MM.1S (cell line): ENCODE measurements around the gene LKAAEAR1.

ENCODE experiments used
- DNase-seq: peaks from one replicate; pipeline ENCODE4 v3.0.0-alpha.2; 2015
- H2AFZ ChIP-seq: fragments of 300-600 bp; sonication (generic); 2 replicates; pipeline ENCODE4 v1.6.0; 2016; ENCODE audit warnings: antibody characterized with exemption, low read length
- H3F3A ChIP-seq: fragments of 300-600 bp; sonication (generic); 2 replicates; pipeline ENCODE4 v1.6.1; 2016; ENCODE audit warnings: mild to moderate bottlenecking, antibody characterized with exemption, low read length, moderate library complexity, mixed read lengths; ENCODE audit not compliant: insufficient read depth
- H3K27ac ChIP-seq: fragments of 300-600 bp; sonication (generic); 2 replicates; pipeline ENCODE4 v1.5.1; 2016; ENCODE audit warnings: mild to moderate bottlenecking, low read length
- H3K27me3 ChIP-seq: fragments of 300-600 bp; sonication (generic); replicated peaks from 2 replicates; pipeline ENCODE4 v1.6.0; 2016; ENCODE audit warnings: low read length; ENCODE audit not compliant: insufficient read depth
- H3K36me3 ChIP-seq: fragments of 300-600 bp; sonication (generic); replicated peaks from 2 replicates; pipeline ENCODE4 v1.6.1; 2016; ENCODE audit warnings: mild to moderate bottlenecking, low read length, mixed read lengths; ENCODE audit not compliant: insufficient read depth
- H3K4me1 ChIP-seq: fragments of 300-600 bp; sonication (generic); 2 replicates; pipeline ENCODE4 v1.6.1; 2016; ENCODE audit warnings: low read length, mixed read lengths
- H3K4me2 ChIP-seq: fragments of 300-600 bp; sonication (generic); 2 replicates; pipeline ENCODE4 v1.6.0; 2016; ENCODE audit warnings: low read depth, low read length
- H3K4me3 ChIP-seq: fragments of 300-600 bp; sonication (generic); 2 replicates; pipeline ENCODE4 v1.5.1; 2016; ENCODE audit warnings: low read length, mixed read lengths
- H3K79me2 ChIP-seq: fragments of 300-600 bp; sonication (generic); 2 replicates; pipeline ENCODE4 v1.6.1; 2016; ENCODE audit warnings: mixed run types, low read length, mixed read lengths
- H3K9ac ChIP-seq: fragments of 300-600 bp; sonication (generic); 2 replicates; pipeline ENCODE4 v1.6.1; 2016; ENCODE audit warnings: low read length, mixed read lengths
- H3K9me2 ChIP-seq: fragments of 300-600 bp; sonication (generic); replicated peaks from 2 replicates; pipeline ENCODE4 v1.6.1; 2016; ENCODE audit warnings: mild to moderate bottlenecking, low read length, mixed read lengths; ENCODE audit not compliant: insufficient read depth
- H3K9me3 ChIP-seq: fragments of 300-600 bp; sonication (generic); replicated peaks from 2 replicates; pipeline ENCODE4 v1.6.1; 2016; ENCODE audit warnings: mild to moderate bottlenecking, low read length, mixed read lengths; ENCODE audit not compliant: insufficient read depth
- H4K20me1 ChIP-seq: fragments of 300-600 bp; sonication (generic); 2 replicates; pipeline ENCODE4 v1.6.1; 2016; ENCODE audit warnings: mild to moderate bottlenecking, low read length, moderate library complexity, mixed read lengths; ENCODE audit not compliant: insufficient read depth
- EZH2 ChIP-seq: fragments of 300-600 bp; sonication (generic); optimal IDR thresholded peaks from 2 replicates; pipeline ENCODE3; 2017; ENCODE audit warnings: low read depth, mild to moderate bottlenecking, antibody characterized with exemption, low read length, mixed read lengths
- EZH2phosphoT487 ChIP-seq: fragments of 300-600 bp; sonication (generic); IDR thresholded peaks from 2 replicates; pipeline ENCODE4 v1.6.1; 2018; ENCODE audit warnings: antibody characterized with exemption, low read length
- TF ChIP-seq, protein P1 (sequence below): fragments of 300-600 bp; sonication (generic); IDR thresholded peaks from 2 replicates; pipeline ENCODE4 v1.5.1; 2016; ENCODE audit warnings: antibody characterized with exemption, low read length, mixed read lengths

The LKAAEAR1 gene

GRCh38 chr20:64052326-64052722 lies 31.9 kb downstream of the LKAAEAR1 start:
- no peaks in the 10 kb centered on the region for H4K20me1 ChIP-seq
- H3K79me2 ChIP-seq, result no peaks in the 10 kb centered on the region
- H3K4me1 ChIP-seq, result no peaks in the 10 kb centered on the region
- no peak overlapping the region for H3K9ac ChIP-seq
- DNase-seq, result no peak
- H3K27ac ChIP-seq, result no peak overlapping the region
- no peak overlapping the region for H2AFZ ChIP-seq
- no peaks in the 10 kb centered on the region for H3K9me3 ChIP-seq
- no peak for TF ChIP-seq EZH2
- TF ChIP-seq EZH2phosphoT487, result no peak
- TF ChIP-seq, protein P1, sequence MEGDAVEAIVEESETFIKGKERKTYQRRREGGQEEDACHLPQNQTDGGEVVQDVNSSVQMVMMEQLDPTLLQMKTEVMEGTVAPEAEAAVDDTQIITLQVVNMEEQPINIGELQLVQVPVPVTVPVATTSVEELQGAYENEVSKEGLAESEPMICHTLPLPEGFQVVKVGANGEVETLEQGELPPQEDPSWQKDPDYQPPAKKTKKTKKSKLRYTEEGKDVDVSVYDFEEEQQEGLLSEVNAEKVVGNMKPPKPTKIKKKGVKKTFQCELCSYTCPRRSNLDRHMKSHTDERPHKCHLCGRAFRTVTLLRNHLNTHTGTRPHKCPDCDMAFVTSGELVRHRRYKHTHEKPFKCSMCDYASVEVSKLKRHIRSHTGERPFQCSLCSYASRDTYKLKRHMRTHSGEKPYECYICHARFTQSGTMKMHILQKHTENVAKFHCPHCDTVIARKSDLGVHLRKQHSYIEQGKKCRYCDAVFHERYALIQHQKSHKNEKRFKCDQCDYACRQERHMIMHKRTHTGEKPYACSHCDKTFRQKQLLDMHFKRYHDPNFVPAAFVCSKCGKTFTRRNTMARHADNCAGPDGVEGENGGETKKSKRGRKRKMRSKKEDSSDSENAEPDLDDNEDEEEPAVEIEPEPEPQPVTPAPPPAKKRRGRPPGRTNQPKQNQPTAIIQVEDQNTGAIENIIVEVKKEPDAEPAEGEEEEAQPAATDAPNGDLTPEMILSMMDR, result no peak
- peaks cover 70% of the 10 kb centered on the region for H3K27me3 ChIP-seq
- no peaks in the 10 kb centered on the region for H3K36me3 ChIP-seq
- no peak overlapping the region for H3K4me2 ChIP-seq
- no peaks in the 10 kb centered on the region for H3F3A ChIP-seq
- no peaks in the 10 kb centered on the region for H3K9me2 ChIP-seq
- no peak overlapping the region for H3K4me3 ChIP-seq

DNA sequence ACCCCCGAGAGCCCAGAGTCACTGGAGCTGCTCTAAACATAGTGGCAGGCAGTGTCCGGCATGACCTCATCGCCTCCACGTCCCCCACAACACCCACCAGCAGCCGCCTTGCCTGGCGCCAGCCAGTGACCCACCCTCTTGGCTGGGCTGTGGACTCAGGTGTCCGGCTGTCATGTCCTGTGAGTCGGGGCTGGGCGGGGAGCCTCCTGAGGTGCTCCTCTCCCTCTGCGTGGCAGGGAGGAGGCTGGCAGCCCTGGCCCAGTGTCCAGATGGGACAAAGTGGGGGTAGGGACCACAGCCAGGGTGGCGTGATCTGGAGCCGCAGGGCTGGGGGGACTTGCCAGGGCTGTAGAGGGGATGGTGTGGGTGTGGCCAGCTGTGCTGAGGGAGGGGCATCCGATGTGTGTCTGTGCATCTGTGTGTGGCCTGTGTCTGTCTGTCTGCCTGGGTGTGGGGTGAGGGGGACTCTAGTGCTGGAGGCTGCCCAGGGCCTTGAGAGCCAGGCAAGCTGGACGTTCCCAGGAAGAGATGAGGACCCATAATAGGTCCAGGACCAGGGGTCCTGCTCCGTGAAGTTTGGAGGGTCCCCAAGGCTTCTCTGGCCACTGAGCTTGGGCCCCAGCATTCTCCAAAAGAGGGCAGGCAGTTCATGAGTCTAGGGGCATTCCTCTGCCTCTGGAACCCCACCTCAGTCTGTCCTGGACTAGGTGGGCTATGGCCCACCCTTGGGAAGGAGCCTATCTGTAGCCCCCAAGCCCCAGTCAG lies 32.5 kb downstream of the LKAAEAR1 start:
- Histone ChIP-seq H3K9me2 (no peaks in the 10 kb centered on the region), H3K79me2 (no peaks in the 10 kb centered on the region), H3K9me3 (no peaks in the 10 kb centered on the region), H3K4me1 (no peaks in the 10 kb centered on the region), H2AFZ (no peak overlapping the region), H3F3A (no peaks in the 10 kb centered on the region), H3K4me2 (no peak overlapping the region), H3K27ac (no peak overlapping the region), H3K4me3 (no peak overlapping the region), H3K36me3 (no peaks in the 10 kb centered on the region), H4K20me1 (no peaks in the 10 kb centered on the region), H3K27me3 (peaks cover 70% of the 10 kb centered on the region), H3K9ac (no peak overlapping the region)
- DNase-seq, result no peak
- TF ChIP-seq EZH2, result no peak
- TF ChIP-seq EZH2phosphoT487, result no peak

DNA sequence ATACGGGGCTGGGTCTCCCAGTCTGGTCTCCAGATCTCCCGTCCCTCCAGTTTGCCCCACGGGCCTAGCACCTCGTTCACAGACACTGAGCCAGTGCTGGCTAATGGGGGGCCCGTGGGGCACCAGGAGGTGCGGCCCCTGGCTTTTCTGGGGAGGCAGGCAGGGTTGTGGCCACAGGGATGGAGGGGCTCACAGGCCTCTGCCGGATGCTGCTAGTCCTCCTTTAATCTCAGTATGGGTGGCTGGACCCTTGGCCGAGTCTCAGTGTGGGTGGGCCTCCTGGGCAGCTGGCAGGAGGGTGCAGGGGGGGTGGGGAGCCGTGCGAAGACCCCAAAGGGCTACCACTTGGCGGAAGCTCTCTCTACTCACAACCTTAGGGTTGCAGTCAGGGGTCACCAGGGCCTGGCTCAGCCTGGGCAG lies 33.2 kb downstream of the LKAAEAR1 start:
- H3K36me3 ChIP-seq, result no peaks in the 10 kb centered on the region
- H3K27ac ChIP-seq, result no peak overlapping the region
- H3K4me2 ChIP-seq, result no peak overlapping the region
- H2AFZ ChIP-seq, result no peak overlapping the region
- DNase-seq, result no peak
- no peaks in the 10 kb centered on the region for H3F3A ChIP-seq
- no peaks in the 10 kb centered on the region for H3K9me2 ChIP-seq
- H3K79me2 ChIP-seq, result no peaks in the 10 kb centered on the region
- no peaks in the 10 kb centered on the region for H3K9me3 ChIP-seq
- H3K4me3 ChIP-seq, result no peak overlapping the region
- H3K27me3 ChIP-seq, result peaks cover 70% of the 10 kb centered on the region
- H4K20me1 ChIP-seq, result no peaks in the 10 kb centered on the region
- H3K4me1 ChIP-seq, result no peaks in the 10 kb centered on the region
- H3K9ac ChIP-seq, result no peak overlapping the region
- no peak for TF ChIP-seq EZH2phosphoT487
- no peak for TF ChIP-seq EZH2
- TF ChIP-seq, protein P1, result no peak
